Esophagus muscularis mucosa (tissue), 4 donors: ENCODE measurements around the gene TTYH2. TPM values are rescaled to one million over a fixed set of nuclear protein-coding genes. Genes with fewer than 3 reads are reported as not detected.

Experiments used
- DNase-seq: peaks from one replicate; pipeline ENCODE4 v3.0.0-alpha.2; 2017; ENCODE audit errors: extremely low spot score
- H3K27ac ChIP-seq, 4 donors: fragments of 200-600 bp; sonication (generic); replicated peaks in 1 of 4; 1 replicate in 3 of 4; 2 replicates in 1 of 4; pipeline ENCODE4 v1.5.1; 2016 to 2019; ENCODE audit warnings: mild to moderate bottlenecking in 1 of 4
- H3K27me3 ChIP-seq, 4 donors: fragments of 200-600 bp; sonication (generic); one replicate each; pipeline versions ENCODE4 v1.5.1 to v1.6.0; 2016 to 2019
- H3K36me3 ChIP-seq, 4 donors: fragments of 200-600 bp; sonication (generic); one replicate each; pipeline ENCODE4 v1.5.1; 2016 to 2019
- H3K4me1 ChIP-seq, 4 donors: fragments of 200-600 bp; sonication (generic); one replicate each; pipeline ENCODE4 v1.5.1; 2016 to 2019
- H3K4me3 ChIP-seq, 4 donors: fragments of 200-600 bp; sonication (generic); 1 replicate in 2 of 4; 2 replicates in 2 of 4; pipeline ENCODE4 v1.5.1; 2016 to 2019; ENCODE audit warnings: mild to moderate bottlenecking in 4 of 4, moderate library complexity in 1 of 4
- H3K9me3 ChIP-seq, 4 donors: fragments of 200-600 bp; sonication (generic); 1 replicate in 3 of 4; 2 replicates in 1 of 4; pipeline ENCODE4 v1.5.1; 2016 to 2019
- CTCF ChIP-seq, 3 experiments: fragments of 200-600 bp in 2 of 3; fragments of 450-650 bp in 1 of 3; sonication (generic) in 2 of 3; IDR thresholded peaks; one replicate each; pipeline ENCODE4 v1.5.1; 2017 to 2019; ENCODE audit warnings: antibody characterized with exemption in 3 of 3, mild to moderate bottlenecking in 2 of 3, moderate library complexity in 1 of 3
- EP300 ChIP-seq: sonication (generic); formaldehyde crosslinking; IDR thresholded peaks from one replicate; pipeline ENCODE4 v1.6.1; 2017; ENCODE audit warnings: antibody characterized with exemption
- POLR2A ChIP-seq: fragments of 450-650 bp; IDR thresholded peaks from one replicate; pipeline ENCODE4 v1.6.1; 2017; ENCODE audit warnings: antibody characterized with exemption, moderate library complexity, mild to moderate bottlenecking, low read depth
- POLR2AphosphoS5 ChIP-seq, 2 donors: sonication (generic); formaldehyde crosslinking; IDR thresholded peaks; one replicate each; pipeline ENCODE4 v1.6.1; 2017; ENCODE audit warnings: antibody characterized with exemption in 2 of 2
- WGBS: methylation state at CpG from one replicate; pipeline ENCODE4 v1.1.5; 2018; 5-methylcytosine and 5-hydroxymethylcytosine counted together
- intact Hi-C: fragments of 100-400 bp; cut with DNase I; formaldehyde crosslinking; loops from one replicate; pipeline ENCODE4 v1.15.1; 2023
- total RNA-seq, 4 donors: library from RNA; depleted of rRNA; stranded (reverse); fragments of >200 nt; gene quantifications; one replicate each; pipeline versions ENCODE4 v1.1.0 to v1.2.1, GENCODE V29; 2016

Gene TTYH2
- total RNA-seq, 4 donors from 2014 or later: 5.8 to 11.3 (median 7.9) TPM

DNA sequence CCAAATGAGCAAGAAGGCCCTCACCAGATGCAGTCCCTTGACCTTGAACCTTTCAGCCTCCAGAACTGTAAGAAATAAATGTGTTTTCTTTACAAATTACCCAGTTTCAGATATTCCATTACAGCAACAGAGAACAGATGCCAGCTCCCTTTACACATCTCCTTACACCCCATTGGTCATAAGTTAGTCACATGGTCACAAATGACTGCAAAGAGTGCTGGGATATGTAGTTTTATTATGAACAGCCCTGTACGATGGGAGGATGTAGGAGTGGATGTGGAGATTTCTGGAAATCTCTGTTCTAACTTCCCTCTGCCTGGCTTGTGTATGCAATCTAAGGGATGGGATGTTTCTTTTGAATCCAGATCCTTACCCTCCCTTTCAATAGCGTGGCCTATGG, 23.2 kb upstream of the TTYH2 start:
- Histone ChIP-seq H3K4me3 (no peak overlapping the region), H3K27ac (no peak overlapping the region), H3K27me3 (peaks cover 0 to 57% (median 0%) of the 10 kb centered on the region in 4 donors), H3K4me1 (no peaks in the 10 kb centered on the region), H3K9me3 (no peaks in the 10 kb centered on the region), H3K36me3 (no peaks in the 10 kb centered on the region)
- DNase-seq: no peak
- no peak for TF ChIP-seq POLR2AphosphoS5 (IDR thresholded peaks at IDR 0.05)
- TF ChIP-seq POLR2A: no peak
- no peak for TF ChIP-seq CTCF (IDR thresholded peaks at IDR 0.05)
- TF ChIP-seq EP300: no peak
- 42% methylated on average over 2 of the region's 2 CpGs for WGBS
- intact Hi-C loops: no loop called here

- no peaks in the 10 kb centered on the region for H3K36me3 ChIP-seq
- H3K27ac ChIP-seq: no peak overlapping the region
- no peaks in the 10 kb centered on the region for H3K9me3 ChIP-seq
- TF ChIP-seq POLR2AphosphoS5 (IDR thresholded peaks at IDR 0.05) (no peak), POLR2A (no peak), EP300 (no peak), CTCF (IDR thresholded peaks at IDR 0.05) (no peak)
- H3K4me3 ChIP-seq: no peak overlapping the region
- peaks cover 0 to 57% (median 0%) of the 10 kb centered on the region in 4 donors for H3K27me3 ChIP-seq
- H3K4me1 ChIP-seq: no peaks in the 10 kb centered on the region
- no peak for DNase-seq
- intact Hi-C loops: no loop called here
- 78% methylated on average over 4 of the region's 6 CpGs for WGBS
Measured at GRCh38 chr17:74190807-74191406, 22.5 kb upstream of the TTYH2 start.

DNA sequence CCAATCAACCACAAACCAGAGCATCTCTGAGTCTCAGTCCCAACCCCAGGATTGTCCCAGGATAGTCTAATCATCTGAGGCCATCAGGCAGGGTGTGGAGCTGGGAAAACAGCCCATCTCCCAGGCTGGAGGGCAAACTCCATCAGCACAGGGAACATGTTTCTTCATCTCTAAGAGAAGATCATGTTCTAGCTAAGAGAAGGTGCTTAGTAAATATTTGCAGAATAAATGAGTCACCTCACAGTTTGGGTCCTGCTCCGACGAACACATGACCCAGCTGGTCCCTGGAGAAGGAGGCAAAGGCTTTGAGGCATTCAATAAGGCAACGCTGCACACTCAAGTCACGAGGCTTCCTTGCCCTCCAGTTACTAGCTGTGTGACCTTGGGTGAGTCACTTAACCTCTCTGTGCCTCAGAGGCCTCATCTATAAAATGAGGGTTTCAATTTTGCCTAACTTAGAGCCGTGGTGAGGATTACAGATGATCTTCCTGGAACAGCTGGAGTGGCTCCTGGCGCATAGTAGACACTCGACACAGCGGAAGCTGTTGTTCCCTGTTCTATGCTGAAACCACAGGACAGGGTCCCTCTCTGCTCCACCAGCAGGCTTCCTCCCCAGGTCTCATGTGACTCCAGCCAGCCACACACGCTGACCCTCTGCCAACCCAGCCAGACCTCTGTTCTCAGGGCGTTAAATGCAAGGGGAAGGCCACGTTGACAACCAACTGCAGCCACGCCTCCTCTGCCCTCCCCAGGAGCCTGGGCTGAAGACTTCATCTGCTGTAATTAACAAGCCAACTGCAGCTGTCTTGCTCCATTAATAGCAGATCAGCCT, 20.2 kb upstream of the TTYH2 start:
- intact Hi-C loops: no loop called here
- no peaks in the 10 kb centered on the region for H3K9me3 ChIP-seq
- DNase-seq: no peak
- 62% methylated on average over 9 of the region's 12 CpGs for WGBS
- H3K4me3 ChIP-seq: no peak overlapping the region
- H3K27ac ChIP-seq: no peak overlapping the region
- H3K36me3 ChIP-seq: no peaks in the 10 kb centered on the region
- H3K4me1 ChIP-seq: no peaks in the 10 kb centered on the region
- TF ChIP-seq EP300: no peak
- no peak for TF ChIP-seq POLR2AphosphoS5 (IDR thresholded peaks at IDR 0.05)
- no peak for TF ChIP-seq POLR2A
- no peak for TF ChIP-seq CTCF (IDR thresholded peaks at IDR 0.05)
- peaks cover 0 to 56% (median 0%) of the 10 kb centered on the region in 4 donors for H3K27me3 ChIP-seq

GRCh38 chr17:74194682-74195081, 18.7 kb upstream of the TTYH2 start:
- DNase-seq: no peak
- intact Hi-C loops: no loop called here
- TF ChIP-seq EP300 (no peak), CTCF (IDR thresholded peaks at IDR 0.05) (no peak), POLR2AphosphoS5 (IDR thresholded peaks at IDR 0.05) (no peak), POLR2A (no peak)
- Histone ChIP-seq H3K27me3 (peaks cover 0 to 60% (median under 1%) of the 10 kb centered on the region in 4 donors), H3K36me3 (no peaks in the 10 kb centered on the region), H3K4me1 (peaks cover 1 to 5% (median 5%) of the 10 kb centered on the region in 4 donors), H3K27ac (no peak overlapping the region), H3K9me3 (no peaks in the 10 kb centered on the region), H3K4me3 (no peak overlapping the region)
- 77% methylated on average over 9 of the region's 9 CpGs for WGBS
